Mesendoderm (in vitro differentiated cells): ENCODE data around the gene PODXL.

Experiments used
- DNase-seq: peaks from one replicate; pipeline ENCODE4 v3.0.0; 2013
- H2AK5ac ChIP-seq: 2 replicates; pipeline ENCODE4 v1.6.1; 2013; ENCODE audit warnings: low read length, inconsistent platforms
- H2BK120ac ChIP-seq: 2 replicates; pipeline ENCODE4 v1.6.1; 2013; ENCODE audit warnings: low read depth, mild to moderate bottlenecking, low read length, moderate library complexity, mixed read lengths
- H2BK15ac ChIP-seq: replicated peaks from 2 replicates; pipeline ENCODE4 v1.6.1; 2013; ENCODE audit warnings: low read depth, mild to moderate bottlenecking, moderate library complexity
- H2BK5ac ChIP-seq: 2 replicates; pipeline ENCODE4 v1.6.1; 2013; ENCODE audit warnings: low read length, inconsistent platforms
- H3K18ac ChIP-seq: 2 replicates; pipeline ENCODE4 v1.6.1; 2013; ENCODE audit warnings: mild to moderate bottlenecking, low read length, mixed read lengths
- H3K23ac ChIP-seq: one replicate; pipeline ENCODE4 v1.6.1; 2013; ENCODE audit warnings: low read length
- H3K27ac ChIP-seq: 2 replicates; pipeline ENCODE4 v1.5.1; 2013; ENCODE audit warnings: low read depth, mild to moderate bottlenecking, inconsistent platforms, low read length, moderate library complexity
- H3K27me3 ChIP-seq: 2 replicates; pipeline ENCODE4 v1.6.1; 2013; ENCODE audit warnings: low read length, control low read depth, mild to moderate bottlenecking, inconsistent platforms; ENCODE audit not compliant: insufficient read depth, poor library complexity
- H3K36me3 ChIP-seq: 2 replicates; pipeline ENCODE4 v1.6.1; 2013; ENCODE audit warnings: low read length, inconsistent platforms; ENCODE audit not compliant: control insufficient read depth, insufficient read depth
- H3K4ac ChIP-seq: one replicate; pipeline ENCODE4 v1.6.1; 2013; ENCODE audit warnings: low read depth, mild to moderate bottlenecking, low read length, moderate library complexity
- H3K4me1 ChIP-seq: 2 replicates; pipeline ENCODE4 v1.6.1; 2013; ENCODE audit warnings: low read depth, low read length, inconsistent platforms; ENCODE audit not compliant: control insufficient read depth
- H3K4me2 ChIP-seq: 2 replicates; pipeline ENCODE4 v1.6.1; 2013; ENCODE audit warnings: low read length
- H3K4me3 ChIP-seq: 2 replicates; pipeline ENCODE4 v1.5.1; 2013; ENCODE audit warnings: mild to moderate bottlenecking, low read length
- H3K56ac ChIP-seq: one replicate; pipeline ENCODE4 v1.6.1; 2013; ENCODE audit warnings: low read length
- H3K79me1 ChIP-seq: 2 replicates; pipeline ENCODE4 v1.6.1; 2013; ENCODE audit warnings: low read length, inconsistent platforms
- H3K79me2 ChIP-seq: 2 replicates; pipeline ENCODE4 v1.6.1; 2013; ENCODE audit warnings: mild to moderate bottlenecking, low read length; ENCODE audit not compliant: control insufficient read depth, insufficient read depth
- H3K9ac ChIP-seq: 2 replicates; pipeline ENCODE4 v1.6.1; 2013; ENCODE audit warnings: low read length, inconsistent platforms
- H4K5ac ChIP-seq: one replicate; pipeline ENCODE4 v1.6.1; 2013; ENCODE audit warnings: low read length
- H4K8ac ChIP-seq: one replicate; pipeline ENCODE4 v1.6.1; 2013; ENCODE audit warnings: low read depth, mild to moderate bottlenecking, control low read depth, low read length, moderate library complexity
- WGBS: extraction: QIAGEN DNeasy Blood & Tissue Kit; methylation state at CpG from one replicate; pipeline ENCODE4 v1.1.7; 2013; ENCODE audit warnings: low lambda C conversion rate, missing lambda C conversion rate; ENCODE audit not compliant: insufficient coverage; ENCODE audit errors: extremely low coverage; 5-methylcytosine and 5-hydroxymethylcytosine counted together

The PODXL gene

GRCh38 chr7:131602304-131602993, 46.0 kb upstream of the PODXL start:
- Histone ChIP-seq H2BK15ac (peak overlapping the region; percentile 9), H3K4me2 (no peak overlapping the region), H3K9ac (no peak overlapping the region), H3K79me2 (no peaks in the 10 kb centered on the region), H3K4me3 (no peak overlapping the region), H3K27ac (no peak overlapping the region), H3K56ac (peak overlapping the region; percentile 15), H2BK120ac (peak overlapping the region; percentile 6), H4K5ac (no peak overlapping the region), H2BK5ac (peak overlapping the region; percentile 81), H2AK5ac (peak overlapping the region; percentile 86), H3K4ac (peak overlapping the region; percentile 4), H3K4me1 (peaks cover 14% of the 10 kb centered on the region), H4K8ac (no peak overlapping the region), H3K18ac (peak overlapping the region; percentile 11), H3K23ac (no peak overlapping the region), H3K79me1 (no peaks in the 10 kb centered on the region), H3K27me3 (no peaks in the 10 kb centered on the region), H3K36me3 (no peaks in the 10 kb centered on the region)
- no CpG with 5 or more reads among the region's 12 CpGs for WGBS
- no peak for DNase-seq

GRCh38 chr7:131600085-131600881, 43.9 kb upstream of the PODXL start:
- H3K56ac ChIP-seq = no peak overlapping the region
- H4K8ac ChIP-seq = no peak overlapping the region
- no peak overlapping the region for H3K4me2 ChIP-seq
- no peak overlapping the region for H3K27ac ChIP-seq
- H4K5ac ChIP-seq = no peak overlapping the region
- H3K79me1 ChIP-seq = no peaks in the 10 kb centered on the region
- peaks cover 7% of the 10 kb centered on the region for H3K4me1 ChIP-seq
- no peak overlapping the region for H2BK120ac ChIP-seq
- no peaks in the 10 kb centered on the region for H3K27me3 ChIP-seq
- H2BK5ac ChIP-seq = no peak overlapping the region
- no CpG with 5 or more reads among the region's 11 CpGs for WGBS
- DNase-seq = no peak
- H3K4ac ChIP-seq = no peak overlapping the region
- no peak overlapping the region for H3K9ac ChIP-seq
- no peaks in the 10 kb centered on the region for H3K36me3 ChIP-seq
- H3K79me2 ChIP-seq = no peaks in the 10 kb centered on the region
- H3K23ac ChIP-seq = no peak overlapping the region
- no peak overlapping the region for H2AK5ac ChIP-seq
- no peak overlapping the region for H3K18ac ChIP-seq
- H2BK15ac ChIP-seq = no peak overlapping the region
- H3K4me3 ChIP-seq = no peak overlapping the region

- Histone ChIP-seq H3K18ac (no peak overlapping the region), H3K56ac (no peak overlapping the region), H3K4ac (no peak overlapping the region), H2AK5ac (peak overlapping the region; percentile 95), H3K9ac (no peak overlapping the region), H2BK5ac (peak overlapping the region; percentile 54), H3K27ac (no peak overlapping the region), H3K23ac (no peak overlapping the region), H3K79me1 (no peaks in the 10 kb centered on the region), H4K8ac (no peak overlapping the region), H3K4me1 (no peaks in the 10 kb centered on the region), H3K36me3 (no peaks in the 10 kb centered on the region), H4K5ac (no peak overlapping the region), H3K79me2 (no peaks in the 10 kb centered on the region), H3K4me3 (no peak overlapping the region), H2BK15ac (no peak overlapping the region), H2BK120ac (no peak overlapping the region), H3K27me3 (no peaks in the 10 kb centered on the region), H3K4me2 (no peak overlapping the region)
- WGBS = no CpG with 5 or more reads among the region's 6 CpGs
- DNase-seq = no peak
These were observed 40.4 kb upstream of the PODXL start for GRCh38 chr7:131596785-131597184.

- Histone ChIP-seq H3K56ac (no peak overlapping the region), H3K4me3 (no peak overlapping the region), H3K9ac (no peak overlapping the region), H3K27ac (no peak overlapping the region), H3K27me3 (no peaks in the 10 kb centered on the region), H2BK120ac (no peak overlapping the region), H3K4me1 (no peaks in the 10 kb centered on the region), H4K8ac (no peak overlapping the region), H3K4me2 (no peak overlapping the region), H2BK5ac (no peak overlapping the region), H2BK15ac (no peak overlapping the region), H3K4ac (no peak overlapping the region), H3K79me1 (no peaks in the 10 kb centered on the region), H3K79me2 (no peaks in the 10 kb centered on the region), H4K5ac (no peak overlapping the region), H3K36me3 (no peaks in the 10 kb centered on the region), H3K23ac (no peak overlapping the region), H2AK5ac (no peak overlapping the region), H3K18ac (no peak overlapping the region)
- no CpG with 5 or more reads among the region's 4 CpGs for WGBS
- peak; percentile 84 for DNase-seq
These were observed 39.3 kb upstream of the PODXL start for GRCh38 chr7:131595699-131596098.

- Histone ChIP-seq H3K18ac (no peak overlapping the region), H2BK5ac (no peak overlapping the region), H3K4me3 (no peak overlapping the region), H3K4me1 (peaks cover 1% of the 10 kb centered on the region), H3K27me3 (no peaks in the 10 kb centered on the region), H2AK5ac (no peak overlapping the region), H3K56ac (no peak overlapping the region), H2BK120ac (no peak overlapping the region), H3K27ac (no peak overlapping the region), H3K9ac (no peak overlapping the region), H3K4ac (no peak overlapping the region), H2BK15ac (no peak overlapping the region), H3K23ac (no peak overlapping the region), H3K79me2 (no peaks in the 10 kb centered on the region), H4K5ac (no peak overlapping the region), H3K4me2 (no peak overlapping the region), H3K36me3 (no peaks in the 10 kb centered on the region), H3K79me1 (no peaks in the 10 kb centered on the region), H4K8ac (no peak overlapping the region)
- DNase-seq = no peak
- WGBS = no CpG with 5 or more reads among the region's 10 CpGs
These were observed 35.4 kb upstream of the PODXL start for GRCh38 chr7:131591687-131592319.
